Ascending aorta (tissue), 2 donors: Measurements from ENCODE around the gene TMPRSS11A. TPM values are rescaled to one million over a fixed set of nuclear protein-coding genes. Genes with fewer than 3 reads are reported as not detected.

Experiments
- DNase-seq, 2 donors: peaks; one replicate each; pipeline ENCODE4 v3.0.0-alpha.2; 2019; ENCODE audit warnings: low spot score in 2 of 2
- H3K27ac ChIP-seq, 2 donors: fragments of 200-600 bp; sonication (generic); one replicate each; pipeline ENCODE4 v1.5.1; 2016 to 2017; ENCODE audit warnings: mild to moderate bottlenecking in 1 of 2
- H3K27me3 ChIP-seq: fragments of 200-600 bp; sonication (generic); one replicate; pipeline ENCODE4 v1.5.1; 2017
- H3K36me3 ChIP-seq, 2 donors: fragments of 200-600 bp; sonication (generic); one replicate each; pipeline ENCODE4 v1.5.1; 2016
- H3K4me1 ChIP-seq, 2 donors: fragments of 200-600 bp; sonication (generic); one replicate each; pipeline ENCODE4 v1.5.1; 2016 to 2017; ENCODE audit warnings: mild to moderate bottlenecking in 1 of 2
- H3K4me3 ChIP-seq, 2 donors: fragments of 200-600 bp; sonication (generic); one replicate each; pipeline ENCODE4 v1.5.1; 2016 to 2017; ENCODE audit warnings: mild to moderate bottlenecking in 1 of 2
- H3K9me3 ChIP-seq, 2 donors: fragments of 200-600 bp; sonication (generic); one replicate each; pipeline ENCODE4 v1.5.1; 2016
- CTCF ChIP-seq, 3 experiments: fragments of 200-600 bp in 2 of 3; fragments of 450-650 bp in 1 of 3; sonication (generic) in 2 of 3; IDR thresholded peaks; one replicate each; pipeline ENCODE4 v1.5.1; 2016 to 2019; ENCODE audit warnings: antibody characterized with exemption in 3 of 3, mild to moderate bottlenecking in 1 of 3, moderate library complexity in 1 of 3
- intact Hi-C: fragments of 100-400 bp; cut with DNase I; formaldehyde crosslinking; loops from one replicate; pipeline ENCODE4 v1.15.1; 2023
- total RNA-seq: library from RNA; depleted of rRNA; stranded (reverse); fragments of >200 nt; gene quantifications from one replicate; pipeline ENCODE4 v1.1.0, GENCODE V29; 2016

The TMPRSS11A gene
- total RNA-seq, 1 donor from 2014 or later = not detected

- no peak for TF ChIP-seq CTCF (IDR thresholded peaks at IDR 0.05)
- H3K9me3 ChIP-seq = no peaks in the 10 kb centered on the region
- no peak overlapping the region for H3K27ac ChIP-seq
- no peak for DNase-seq
- H3K4me1 ChIP-seq = no peaks in the 10 kb centered on the region
- H3K4me3 ChIP-seq = no peak overlapping the region
- intact Hi-C loops = no loop called here
- H3K36me3 ChIP-seq = no peaks in the 10 kb centered on the region
- no peaks in the 10 kb centered on the region for H3K27me3 ChIP-seq
Observed at GRCh38 chr4:67939195-67939594, 24.1 kb downstream of the TMPRSS11A start.

DNA sequence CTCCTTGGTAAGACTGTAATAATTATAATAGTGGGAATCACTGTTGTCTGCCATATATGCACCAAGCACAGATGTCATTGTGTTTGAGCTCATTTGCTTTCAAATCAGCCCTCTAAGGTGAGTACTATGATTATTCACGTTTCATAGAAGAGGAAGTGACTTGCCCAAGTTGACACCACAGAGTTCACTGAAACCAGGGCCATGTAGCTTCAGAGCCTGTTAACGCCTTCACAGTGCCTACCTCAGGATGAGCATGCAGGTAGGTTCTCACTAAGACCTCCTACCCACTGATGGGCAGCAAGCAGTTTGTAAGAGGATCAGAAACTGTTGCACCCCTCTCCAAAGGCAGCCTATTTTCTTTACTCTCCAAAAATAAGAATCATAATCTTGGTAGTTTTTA is 27.4 kb downstream of the TMPRSS11A start:
- intact Hi-C loops = no loop called here
- H3K27me3 ChIP-seq = no peaks in the 10 kb centered on the region
- H3K9me3 ChIP-seq = no peaks in the 10 kb centered on the region
- no peak overlapping the region for H3K27ac ChIP-seq
- H3K4me3 ChIP-seq = no peak overlapping the region
- no peaks in the 10 kb centered on the region for H3K4me1 ChIP-seq
- DNase-seq = no peak
- TF ChIP-seq CTCF (IDR thresholded peaks at IDR 0.05) = no peak
- H3K36me3 ChIP-seq = no peaks in the 10 kb centered on the region

DNA sequence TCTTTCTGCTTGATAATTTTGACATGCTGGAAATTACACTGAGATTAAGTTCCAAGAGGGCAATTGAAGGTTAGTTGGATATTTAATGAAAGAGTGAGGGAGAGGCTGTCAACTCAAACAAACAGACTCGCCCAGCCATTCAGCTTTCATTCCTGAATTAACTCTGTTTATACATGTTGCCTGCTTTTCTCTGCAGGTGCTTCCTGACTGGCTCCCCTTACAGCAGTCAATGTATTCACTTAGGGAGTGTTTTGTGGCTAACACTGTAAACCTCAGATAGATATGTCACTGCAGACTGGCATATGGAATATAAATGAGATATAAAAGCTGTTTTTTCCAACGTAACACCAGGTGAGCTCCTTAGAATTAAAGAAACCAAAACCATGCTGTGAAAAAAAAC is 28.7 kb downstream of the TMPRSS11A start:
- intact Hi-C loops = no loop called here
- Histone ChIP-seq H3K27me3 (no peaks in the 10 kb centered on the region), H3K36me3 (no peaks in the 10 kb centered on the region), H3K9me3 (no peaks in the 10 kb centered on the region), H3K27ac (no peak overlapping the region), H3K4me1 (no peaks in the 10 kb centered on the region), H3K4me3 (no peak overlapping the region)
- no peak for TF ChIP-seq CTCF (IDR thresholded peaks at IDR 0.05)
- DNase-seq = no peak

- H3K9me3 ChIP-seq = no peaks in the 10 kb centered on the region
- DNase-seq = no peak
- no peak overlapping the region for H3K27ac ChIP-seq
- no peaks in the 10 kb centered on the region for H3K4me1 ChIP-seq
- H3K36me3 ChIP-seq = no peaks in the 10 kb centered on the region
- no peaks in the 10 kb centered on the region for H3K27me3 ChIP-seq
- H3K4me3 ChIP-seq = no peak overlapping the region
- no peak for TF ChIP-seq CTCF (IDR thresholded peaks at IDR 0.05)
- intact Hi-C loops = no loop called here
Observed at GRCh38 chr4:67933755-67934154, 29.5 kb downstream of the TMPRSS11A start.

DNA sequence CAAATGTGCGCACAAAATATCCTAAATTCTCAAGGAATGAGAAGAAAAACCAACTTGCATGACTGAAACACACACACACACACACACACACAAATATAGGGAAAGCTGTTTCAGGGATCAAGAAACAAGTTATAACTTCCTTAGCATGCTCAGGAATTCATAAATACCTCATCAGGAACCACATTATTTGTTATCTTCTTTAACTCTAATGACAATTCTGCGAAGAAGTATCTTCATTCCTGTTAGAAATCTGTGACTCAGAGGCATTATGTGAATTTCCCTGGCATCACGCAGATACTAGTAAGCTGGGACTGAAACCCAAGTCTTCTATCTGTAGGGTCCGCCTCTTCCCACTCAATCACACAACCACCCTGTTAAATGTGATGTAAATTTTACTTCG is 30.3 kb downstream of the TMPRSS11A start:
- no peaks in the 10 kb centered on the region for H3K27me3 ChIP-seq
- no peaks in the 10 kb centered on the region for H3K4me1 ChIP-seq
- DNase-seq = no peak
- intact Hi-C loops = no loop called here
- TF ChIP-seq CTCF (IDR thresholded peaks at IDR 0.05) = no peak
- H3K27ac ChIP-seq = no peak overlapping the region
- H3K9me3 ChIP-seq = no peaks in the 10 kb centered on the region
- no peaks in the 10 kb centered on the region for H3K36me3 ChIP-seq
- H3K4me3 ChIP-seq = no peak overlapping the region

DNA sequence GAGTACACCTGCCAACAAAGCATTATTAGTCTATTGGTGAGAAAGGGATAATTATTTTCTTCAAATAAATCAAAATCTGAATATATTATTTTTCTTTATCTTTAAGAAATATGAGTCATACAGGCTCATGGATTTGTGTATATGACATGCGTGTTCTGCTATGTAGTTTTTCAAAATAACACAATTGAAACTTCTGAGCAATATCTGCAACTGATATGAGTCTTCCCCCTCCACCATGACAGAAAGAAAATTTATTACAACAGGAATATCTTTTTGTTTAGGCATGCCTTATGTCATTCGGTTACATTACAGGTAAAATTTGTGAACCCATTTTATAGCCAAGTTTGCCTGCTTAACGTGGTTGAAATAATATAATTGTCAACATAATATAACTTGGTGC is 32.0 kb downstream of the TMPRSS11A start:
- intact Hi-C loops = no loop called here
- no peaks in the 10 kb centered on the region for H3K4me1 ChIP-seq

More for the DNA sequence above, 32.0 kb downstream of the TMPRSS11A start:
- no peak overlapping the region for H3K4me3 ChIP-seq
- no peaks in the 10 kb centered on the region for H3K36me3 ChIP-seq
- H3K9me3 ChIP-seq = no peaks in the 10 kb centered on the region
- no peak overlapping the region for H3K27ac ChIP-seq
- DNase-seq = no peak
- no peaks in the 10 kb centered on the region for H3K27me3 ChIP-seq
- no peak for TF ChIP-seq CTCF (IDR thresholded peaks at IDR 0.05)
